SK-N-SH (cell line): ENCODE measurements around the gene WWOX. TPM values are rescaled to one million over a fixed set of nuclear protein-coding genes. Genes with fewer than 3 reads are reported as not detected.

Experiments
- CTCF ChIA-PET: fragments of 300-600, 350-600 bp; formaldehyde crosslinking; extraction: SDS; loops from one replicate; lab custom pipeline; 2021; lab: Yijun Ruan, JAX
- POLR2A ChIA-PET: fragments of 350-600 bp; sonication (Branson Sonifier 250); formaldehyde crosslinking; extraction: SDS; loops from one replicate; lab custom pipeline; 2020; ENCODE audit warnings: antibody characterized with exemption, inconsistent platforms; lab: Yijun Ruan, JAX
- DNase-seq: peaks from one replicate; pipeline ENCODE4 v3.0.0; 2012
- H2AFZ ChIP-seq: fragments of 200-600 bp; sonication (generic); 2 replicates; pipeline ENCODE4 v1.8.1; 2016; ENCODE audit warnings: antibody characterized with exemption, mild to moderate bottlenecking, low read depth
- H3F3A ChIP-seq: fragments of 200-600 bp; sonication (generic); replicated peaks from 2 replicates; pipeline ENCODE3; 2016; ENCODE audit warnings: antibody characterized with exemption, mild to moderate bottlenecking; ENCODE audit not compliant: insufficient read depth
- H3K27ac ChIP-seq, 2 experiments: fragments of 200-500 bp in 1 of 2; fragments of 200-600 bp in 1 of 2; sonication (Bioruptor generic) in 1 of 2; sonication (generic), shearing (Covaris generic) in 1 of 2; 2 replicates each; pipeline versions ENCODE4 v1.5.1 to v1.6.1; 2014 to 2016; ENCODE audit warnings: low read depth in 2 of 2, inconsistent platforms in 1 of 2, low read length in 1 of 2, mild to moderate bottlenecking in 1 of 2, mixed read lengths in 1 of 2
- H3K27me3 ChIP-seq: fragments of 200-600 bp; sonication (generic), shearing (Covaris generic); 2 replicates; pipeline ENCODE4 v1.6.1; 2016; ENCODE audit warnings: mixed run types; ENCODE audit not compliant: insufficient read depth
- H3K36me3 ChIP-seq, 2 experiments: fragments of 200-500 bp in 1 of 2; fragments of 200-600 bp in 1 of 2; sonication (Bioruptor generic) in 1 of 2; sonication (generic) in 1 of 2; replicated peaks in 1 of 2; 2 replicates each; pipeline versions ENCODE3 to v1.5.1; 2014 to 2016; ENCODE audit warnings: low read length in 1 of 2, mild to moderate bottlenecking in 1 of 2; ENCODE audit not compliant: insufficient read depth in 2 of 2, control insufficient read depth in 1 of 2
- H3K4me1 ChIP-seq, 2 experiments: fragments of 200-500 bp in 1 of 2; fragments of 200-600 bp in 1 of 2; sonication (Bioruptor generic) in 1 of 2; sonication (generic), shearing (Covaris generic) in 1 of 2; 2 replicates each; pipeline versions ENCODE4 v1.5.1 to v1.6.1; 2014 to 2016; ENCODE audit warnings: low read depth in 1 of 2, low read length in 1 of 2, mixed run types in 1 of 2; ENCODE audit not compliant: insufficient read depth in 2 of 2, control insufficient read depth in 1 of 2
- H3K4me2 ChIP-seq: fragments of 200-600 bp; sonication (generic), shearing (Covaris generic); 2 replicates; pipeline ENCODE4 v1.6.1; 2017; ENCODE audit warnings: mixed run types
- H3K4me3 ChIP-seq, 2 experiments: fragments of 200-500 bp in 1 of 2; fragments of 200-600 bp in 1 of 2; sonication (Bioruptor generic) in 1 of 2; sonication (generic), shearing (Covaris generic) in 1 of 2; 2 replicates each; pipeline versions ENCODE4 v1.5.1 to v1.8.1; 2014 to 2016; ENCODE audit warnings: low read depth in 2 of 2, inconsistent platforms in 1 of 2, low read length in 1 of 2, mild to moderate bottlenecking in 1 of 2, mixed read lengths in 1 of 2, moderate library complexity in 1 of 2
- H3K79me2 ChIP-seq: fragments of 200-600 bp; sonication (generic); 2 replicates; pipeline ENCODE4 v1.8.1; 2017; ENCODE audit warnings: mild to moderate bottlenecking; ENCODE audit not compliant: insufficient read depth
- H3K9ac ChIP-seq: fragments of 200-600 bp; sonication (generic); 2 replicates; pipeline ENCODE4 v1.6.1; 2017; ENCODE audit warnings: mixed run types
- H3K9me2 ChIP-seq: fragments of 200-600 bp; sonication (generic); 2 replicates; pipeline ENCODE4 v1.6.1; 2017; ENCODE audit warnings: mixed run types
- H3K9me3 ChIP-seq: fragments of 200-600 bp; sonication (generic); 2 replicates; pipeline ENCODE4 v1.6.1; 2017; ENCODE audit warnings: mixed run types, mild to moderate bottlenecking, moderate library complexity
- H4K20me1 ChIP-seq: fragments of 200-600 bp; sonication (generic); 2 replicates; pipeline ENCODE4 v1.6.1; 2017; ENCODE audit warnings: mild to moderate bottlenecking, mixed run types; ENCODE audit not compliant: insufficient read depth
- CHD2 ChIP-seq: fragments of 150-350 bp; IDR thresholded peaks from 2 replicates; pipeline ENCODE4 v1.6.1; 2018; ENCODE audit warnings: low read length; ENCODE audit not compliant: partially characterized antibody
- EZH2phosphoT487 ChIP-seq: fragments of 200-600 bp; sonication (generic); IDR thresholded peaks from 2 replicates; pipeline ENCODE4 v1.6.1; 2017; ENCODE audit warnings: low read depth, mixed run types, mild to moderate bottlenecking, antibody characterized with exemption, moderate library complexity, borderline replicate concordance
- FOSL2 ChIP-seq: IDR thresholded peaks from 2 replicates; pipeline ENCODE4 v1.4.0; 2012; ENCODE audit warnings: low read depth, mild to moderate bottlenecking, moderate library complexity, borderline replicate concordance
- GABPA ChIP-seq: IDR thresholded peaks from 2 replicates; pipeline ENCODE4 v1.4.0; 2012; ENCODE audit warnings: low read depth, mild to moderate bottlenecking
- GATA2 ChIP-seq: sonication (generic); formaldehyde crosslinking; IDR thresholded peaks from 2 replicates; pipeline ENCODE4 v1.5.0; 2020; ENCODE audit warnings: mild to moderate bottlenecking, missing genetic modification reagents
- IRF3 ChIP-seq: fragments of 150-350 bp; IDR thresholded peaks from 2 replicates; pipeline ENCODE4 v1.6.1; 2016; ENCODE audit warnings: mild to moderate bottlenecking, low read depth, low read length
- JUND ChIP-seq: IDR thresholded peaks from 2 replicates; pipeline ENCODE4 v1.4.0; 2012
- MAX ChIP-seq: IDR thresholded peaks from 2 replicates; pipeline ENCODE4 v1.4.0; 2012; ENCODE audit warnings: low read depth
- POLR2AphosphoS5 ChIP-seq: IDR thresholded peaks from 2 replicates; pipeline ENCODE4 v1.6.1; 2012; ENCODE audit warnings: low read depth, low read length
- RAD21 ChIP-seq: IDR thresholded peaks from 2 replicates; pipeline ENCODE4 v1.6.1; 2012; ENCODE audit warnings: mild to moderate bottlenecking, low read length
- RCOR1 ChIP-seq: fragments of 150-350 bp; IDR thresholded peaks from 2 replicates; pipeline ENCODE4 v1.6.1; 2017; ENCODE audit warnings: antibody characterized with exemption, low read length
- RFX5 ChIP-seq: IDR thresholded peaks from 2 replicates; pipeline ENCODE4 v1.6.1; 2012; ENCODE audit warnings: mild to moderate bottlenecking, improper control_type of control experiment, low read length
- SIN3A ChIP-seq: IDR thresholded peaks from 2 replicates; pipeline ENCODE4 v1.6.1; 2012; ENCODE audit warnings: low read depth, mild to moderate bottlenecking, low read length, moderate library complexity, borderline replicate concordance
- SMC3 ChIP-seq: IDR thresholded peaks from 2 replicates; pipeline ENCODE4 v1.6.1; 2012; ENCODE audit warnings: low read depth, low read length, improper control_type of control experiment
- TAF1 ChIP-seq: IDR thresholded peaks from 2 replicates; pipeline ENCODE4 v1.6.1; 2012; ENCODE audit warnings: low read depth, mild to moderate bottlenecking, low read length, moderate library complexity, borderline replicate concordance
- USF2 ChIP-seq: fragments of 150-350 bp; IDR thresholded peaks from 2 replicates; pipeline ENCODE4 v1.6.1; 2017; ENCODE audit warnings: antibody characterized with exemption, low read length, low read depth, borderline replicate concordance
- YY1 ChIP-seq: IDR thresholded peaks from 2 replicates; pipeline ENCODE4 v1.4.0; 2012; ENCODE audit warnings: low read depth, mild to moderate bottlenecking
- WGBS: methylation state at CpG from one replicate; pipeline ENCODE4 v1.1.6; 2017; ENCODE audit warnings: low lambda C conversion rate; 5-methylcytosine and 5-hydroxymethylcytosine counted together
- polyA plus RNA-seq, 3 experiments: library from polyadenylated mRNA; depleted of rRNA; stranded (reverse); fragments of >200 nt; gene quantifications; 2 replicates each; pipeline ENCODE4 v1.2.3, GENCODE V29; 2012
- TF ChIP-seq, protein P1 (sequence below): IDR thresholded peaks from 2 replicates; pipeline ENCODE4 v1.4.0; 2012; ENCODE audit warnings: low read depth, borderline replicate concordance
- TF ChIP-seq, protein P2 (sequence below): IDR thresholded peaks from 2 replicates; pipeline ENCODE4; 2012
- TF ChIP-seq, protein P3 (sequence below): IDR thresholded peaks from 2 replicates; pipeline ENCODE4 v1.6.1; 2012; ENCODE audit warnings: mild to moderate bottlenecking, low read depth, low read length, moderate library complexity

The WWOX gene
- polyA plus RNA-seq, 1 of the 3 experiments (the other 2 are of a cell fraction) = 10.8 TPM

GRCh38 chr16:78830599-78830998 is 731.1 kb downstream of the WWOX start:
- Histone ChIP-seq H3K4me1 (no peaks in the 10 kb centered on the region; a peak in 1 of 4 replicates), H3K9me2 (no peaks in the 10 kb centered on the region), H4K20me1 (no peaks in the 10 kb centered on the region), H3K27ac (no peak overlapping the region), H3K79me2 (no peaks in the 10 kb centered on the region), H3K9ac (no peak overlapping the region), H3K4me2 (no peak overlapping the region), H3F3A (no peaks in the 10 kb centered on the region), H3K9me3 (no peaks in the 10 kb centered on the region), H3K36me3 (no peaks in the 10 kb centered on the region), H2AFZ (no peak overlapping the region)
- CTCF ChIA-PET = no interaction called here
- DNase-seq = no peak
- POLR2A ChIA-PET = interaction anchor here (0.6 kb wide), 1 partner anchor 74 kb away, joined by 3 read pairs; no protein-coding TSS in a partner anchor
- TF ChIP-seq RCOR1 (no peak), CHD2 (no peak), FOSL2 (no peak), RAD21 (no peak), SMC3 (no peak), SIN3A (no peak), POLR2AphosphoS5 (no peak), GABPA (no peak), RFX5 (no peak), GATA2 (CRISPR knock-in tag) (no peak)
- TF ChIP-seq, protein P1, sequence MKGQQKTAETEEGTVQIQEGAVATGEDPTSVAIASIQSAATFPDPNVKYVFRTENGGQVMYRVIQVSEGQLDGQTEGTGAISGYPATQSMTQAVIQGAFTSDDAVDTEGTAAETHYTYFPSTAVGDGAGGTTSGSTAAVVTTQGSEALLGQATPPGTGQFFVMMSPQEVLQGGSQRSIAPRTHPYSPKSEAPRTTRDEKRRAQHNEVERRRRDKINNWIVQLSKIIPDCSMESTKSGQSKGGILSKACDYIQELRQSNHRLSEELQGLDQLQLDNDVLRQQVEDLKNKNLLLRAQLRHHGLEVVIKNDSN = no peak
- TF ChIP-seq, protein P2, sequence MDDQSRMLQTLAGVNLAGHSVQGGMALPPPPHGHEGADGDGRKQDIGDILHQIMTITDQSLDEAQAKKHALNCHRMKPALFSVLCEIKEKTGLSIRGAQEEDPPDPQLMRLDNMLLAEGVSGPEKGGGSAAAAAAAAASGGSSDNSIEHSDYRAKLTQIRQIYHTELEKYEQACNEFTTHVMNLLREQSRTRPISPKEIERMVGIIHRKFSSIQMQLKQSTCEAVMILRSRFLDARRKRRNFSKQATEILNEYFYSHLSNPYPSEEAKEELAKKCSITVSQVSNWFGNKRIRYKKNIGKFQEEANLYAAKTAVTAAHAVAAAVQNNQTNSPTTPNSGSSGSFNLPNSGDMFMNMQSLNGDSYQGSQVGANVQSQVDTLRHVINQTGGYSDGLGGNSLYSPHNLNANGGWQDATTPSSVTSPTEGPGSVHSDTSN = no peak
- TF ChIP-seq, all 33 proteins: peak for 0
- WGBS = 32% methylated on average over 9 of the region's 9 CpGs
- no peak overlapping the region for H3K4me3 ChIP-seq
- H3K27me3 ChIP-seq = no peaks in the 10 kb centered on the region

- no peak for DNase-seq
Observed at GRCh38 chr16:78832100-78832499, 732.6 kb downstream of the WWOX start.

More at GRCh38 chr16:78832100-78832499, 732.6 kb downstream of the WWOX start:
- CTCF ChIA-PET = no interaction called here
- 60% methylated on average over 1 of the region's 2 CpGs for WGBS
- H3K9me3 ChIP-seq = no peaks in the 10 kb centered on the region
- H3K36me3 ChIP-seq = no peaks in the 10 kb centered on the region
- no peak overlapping the region for H3K9ac ChIP-seq
- H2AFZ ChIP-seq = no peak overlapping the region
- no peak for TF ChIP-seq YY1
- no peak for TF ChIP-seq JUND
- TF ChIP-seq, protein P1 = no peak
- TF ChIP-seq EZH2phosphoT487 = no peak
- no peak for TF ChIP-seq MAX
- TF ChIP-seq USF2 = no peak
- TF ChIP-seq TAF1 = no peak
- TF ChIP-seq, protein P3, sequence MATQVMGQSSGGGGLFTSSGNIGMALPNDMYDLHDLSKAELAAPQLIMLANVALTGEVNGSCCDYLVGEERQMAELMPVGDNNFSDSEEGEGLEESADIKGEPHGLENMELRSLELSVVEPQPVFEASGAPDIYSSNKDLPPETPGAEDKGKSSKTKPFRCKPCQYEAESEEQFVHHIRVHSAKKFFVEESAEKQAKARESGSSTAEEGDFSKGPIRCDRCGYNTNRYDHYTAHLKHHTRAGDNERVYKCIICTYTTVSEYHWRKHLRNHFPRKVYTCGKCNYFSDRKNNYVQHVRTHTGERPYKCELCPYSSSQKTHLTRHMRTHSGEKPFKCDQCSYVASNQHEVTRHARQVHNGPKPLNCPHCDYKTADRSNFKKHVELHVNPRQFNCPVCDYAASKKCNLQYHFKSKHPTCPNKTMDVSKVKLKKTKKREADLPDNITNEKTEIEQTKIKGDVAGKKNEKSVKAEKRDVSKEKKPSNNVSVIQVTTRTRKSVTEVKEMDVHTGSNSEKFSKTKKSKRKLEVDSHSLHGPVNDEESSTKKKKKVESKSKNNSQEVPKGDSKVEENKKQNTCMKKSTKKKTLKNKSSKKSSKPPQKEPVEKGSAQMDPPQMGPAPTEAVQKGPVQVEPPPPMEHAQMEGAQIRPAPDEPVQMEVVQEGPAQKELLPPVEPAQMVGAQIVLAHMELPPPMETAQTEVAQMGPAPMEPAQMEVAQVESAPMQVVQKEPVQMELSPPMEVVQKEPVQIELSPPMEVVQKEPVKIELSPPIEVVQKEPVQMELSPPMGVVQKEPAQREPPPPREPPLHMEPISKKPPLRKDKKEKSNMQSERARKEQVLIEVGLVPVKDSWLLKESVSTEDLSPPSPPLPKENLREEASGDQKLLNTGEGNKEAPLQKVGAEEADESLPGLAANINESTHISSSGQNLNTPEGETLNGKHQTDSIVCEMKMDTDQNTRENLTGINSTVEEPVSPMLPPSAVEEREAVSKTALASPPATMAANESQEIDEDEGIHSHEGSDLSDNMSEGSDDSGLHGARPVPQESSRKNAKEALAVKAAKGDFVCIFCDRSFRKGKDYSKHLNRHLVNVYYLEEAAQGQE = no peak
- no peak for TF ChIP-seq GABPA
- no peak for TF ChIP-seq POLR2AphosphoS5
- no peak for TF ChIP-seq IRF3
- no peak overlapping the region for H3K27ac ChIP-seq
- H3F3A ChIP-seq = no peaks in the 10 kb centered on the region
- no peaks in the 10 kb centered on the region for H3K27me3 ChIP-seq
- H3K4me2 ChIP-seq = no peak overlapping the region
- H3K79me2 ChIP-seq = no peaks in the 10 kb centered on the region
- H3K9me2 ChIP-seq = no peaks in the 10 kb centered on the region
- no peaks in the 10 kb centered on the region for H4K20me1 ChIP-seq
- no peaks in the 10 kb centered on the region; a peak in 1 of 4 replicates for H3K4me1 ChIP-seq
- POLR2A ChIA-PET = no interaction called here
- H3K4me3 ChIP-seq = no peak overlapping the region
